Measurements from ENCODE around the gene LBH.

- TF ChIP-seq CTCF (IDR thresholded peaks at IDR 0.05) (no peak), ZFX (IDR thresholded peaks at IDR 0.05; ENCODE audit: borderline replicate concordance) (no peak)
Observed at GRCh38 chr2:30237966-30238800, 6.8 kb downstream of the LBH start.

All from 22Rv1 (cell line).